Measurements from ENCODE around the gene WIPI1. TPM values are rescaled to one million over a fixed set of nuclear protein-coding genes. Genes with fewer than 3 reads are reported as not detected.

The WIPI1 gene
- total RNA-seq, 1 donor = 190 TPM

- no peaks in the 10 kb centered on the region for H4K20me1 ChIP-seq (ENCODE audit: insufficient read depth, low read length)
- H3K4me1 ChIP-seq (ENCODE audit: insufficient read depth, low read length) = peaks cover 63% of the 10 kb centered on the region
- peak overlapping the region; percentile 24 for H3K4me3 ChIP-seq (ENCODE audit: insufficient read depth, low read length)
- no peak for TF ChIP-seq CTCF (IDR thresholded peaks at IDR 0.05; ENCODE audit: extremely low read depth, low read depth, low read length)
- H3K27me3 ChIP-seq (ENCODE audit: insufficient read depth, low read length) = no peaks in the 10 kb centered on the region
- no peaks in the 10 kb centered on the region for H3K79me2 ChIP-seq (ENCODE audit: insufficient read depth, low read length)
- DNase-seq (ENCODE audit: insufficient read length, low spot score, missing footprints) = no peak
- H3K4me2 ChIP-seq (ENCODE audit: insufficient read depth, low read length) = peak overlapping the region; percentile 53
- no peak overlapping the region for H2AFZ ChIP-seq (ENCODE audit: low read length)
- H3K27ac ChIP-seq (ENCODE audit: low read depth, low read length) = peak overlapping the region; percentile 100
- no peaks in the 10 kb centered on the region for H3K36me3 ChIP-seq (ENCODE audit: insufficient read depth, low read length)
- no peaks in the 10 kb centered on the region for H3K9me3 ChIP-seq (ENCODE audit: low read depth, low read length)
These were observed 72.8 kb downstream of the WIPI1 start for GRCh38 chr17:68384471-68384870.

DNA sequence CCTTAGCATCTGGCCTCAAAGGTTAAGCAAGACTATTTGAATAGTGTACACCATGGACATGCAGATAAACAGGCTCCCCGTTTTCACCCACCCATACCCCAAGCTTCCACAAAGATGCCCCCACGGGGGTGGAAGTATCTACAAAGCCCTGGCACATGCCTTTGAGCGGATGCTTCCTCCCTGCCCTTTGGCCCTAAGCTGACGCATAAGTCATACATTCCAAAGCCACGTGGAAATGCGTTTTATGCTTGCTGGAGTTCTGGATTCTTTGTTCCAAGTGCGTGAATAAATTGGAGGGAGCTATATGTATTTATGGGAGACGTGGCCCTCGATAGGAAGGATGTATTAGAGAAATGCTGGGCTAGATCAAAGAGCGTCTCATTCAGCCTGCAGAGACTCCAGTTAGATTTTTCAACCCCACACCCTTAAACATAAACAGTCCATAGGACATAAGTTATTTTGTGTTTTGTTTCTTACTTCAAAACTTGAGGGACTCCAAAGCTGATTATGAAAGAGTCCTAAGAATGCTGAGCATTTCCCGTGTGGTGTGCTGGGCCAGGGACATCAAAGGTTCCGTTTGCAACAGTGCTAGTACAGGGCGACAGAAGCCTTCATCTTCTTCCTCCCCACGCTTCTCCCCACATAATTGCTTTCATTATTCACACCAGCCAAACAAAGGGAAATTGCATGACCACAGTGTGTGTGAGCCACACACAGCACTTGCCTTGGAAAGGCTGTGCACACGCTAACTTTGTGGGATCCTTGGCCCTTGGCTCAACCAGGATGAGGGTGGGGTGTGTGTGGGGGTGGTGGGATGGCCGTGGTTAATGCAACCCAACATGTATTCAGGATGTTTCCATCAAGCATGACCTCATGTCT, 73.6 kb downstream of the WIPI1 start:
- Histone ChIP-seq H3K4me3 (ENCODE audit: insufficient read depth, low read length) (peak overlapping the region; percentile 24), H3K27ac (ENCODE audit: low read depth, low read length) (peak overlapping the region; percentile 100), H3K4me1 (ENCODE audit: insufficient read depth, low read length) (peaks cover 71% of the 10 kb centered on the region), H2AFZ (ENCODE audit: low read length) (no peak overlapping the region), H3K4me2 (ENCODE audit: insufficient read depth, low read length) (peak overlapping the region; percentile 53), H3K27me3 (ENCODE audit: insufficient read depth, low read length) (no peaks in the 10 kb centered on the region), H3K79me2 (ENCODE audit: insufficient read depth, low read length) (no peaks in the 10 kb centered on the region), H4K20me1 (ENCODE audit: insufficient read depth, low read length) (no peaks in the 10 kb centered on the region), H3K9me3 (ENCODE audit: low read depth, low read length) (no peaks in the 10 kb centered on the region), H3K36me3 (ENCODE audit: insufficient read depth, low read length) (no peaks in the 10 kb centered on the region)
- no peak for TF ChIP-seq CTCF (IDR thresholded peaks at IDR 0.05; ENCODE audit: extremely low read depth, low read depth, low read length)
- DNase-seq (ENCODE audit: insufficient read length, low spot score, missing footprints) = peak; percentile 87

DNA sequence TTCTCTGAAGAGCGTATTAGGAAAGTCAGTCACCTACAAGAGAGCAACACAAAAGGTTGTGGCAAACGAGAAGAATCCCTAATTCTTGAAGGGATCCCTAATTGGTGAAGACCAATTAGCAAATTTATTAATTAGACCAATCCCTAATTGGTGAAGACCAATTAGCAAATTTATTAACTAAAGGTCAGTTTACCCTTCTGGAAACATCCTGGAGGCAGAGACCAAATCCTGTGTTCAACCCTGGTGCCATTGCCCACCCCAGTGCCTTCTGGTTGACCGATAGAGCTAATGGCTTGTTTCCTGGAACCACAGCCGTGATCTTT, 74.2 kb downstream of the WIPI1 start:
- Histone ChIP-seq H4K20me1 (ENCODE audit: insufficient read depth, low read length) (no peaks in the 10 kb centered on the region), H3K27me3 (ENCODE audit: insufficient read depth, low read length) (no peaks in the 10 kb centered on the region), H3K36me3 (ENCODE audit: insufficient read depth, low read length) (no peaks in the 10 kb centered on the region), H3K27ac (ENCODE audit: low read depth, low read length) (peak overlapping the region; percentile 100), H3K4me3 (ENCODE audit: insufficient read depth, low read length) (no peak overlapping the region), H3K79me2 (ENCODE audit: insufficient read depth, low read length) (no peaks in the 10 kb centered on the region), H2AFZ (ENCODE audit: low read length) (no peak overlapping the region), H3K4me1 (ENCODE audit: insufficient read depth, low read length) (peaks cover 77% of the 10 kb centered on the region), H3K9me3 (ENCODE audit: low read depth, low read length) (no peaks in the 10 kb centered on the region), H3K4me2 (ENCODE audit: insufficient read depth, low read length) (peak overlapping the region; percentile 21)
- DNase-seq (ENCODE audit: insufficient read length, low spot score, missing footprints) = no peak
- no peak for TF ChIP-seq CTCF (IDR thresholded peaks at IDR 0.05; ENCODE audit: extremely low read depth, low read depth, low read length)

GRCh38 chr17:68382582-68383085, 74.7 kb downstream of the WIPI1 start:
- Histone ChIP-seq H4K20me1 (ENCODE audit: insufficient read depth, low read length) (no peaks in the 10 kb centered on the region), H3K4me2 (ENCODE audit: insufficient read depth, low read length) (no peak overlapping the region), H3K4me3 (ENCODE audit: insufficient read depth, low read length) (no peak overlapping the region), H3K36me3 (ENCODE audit: insufficient read depth, low read length) (no peaks in the 10 kb centered on the region), H3K27me3 (ENCODE audit: insufficient read depth, low read length) (no peaks in the 10 kb centered on the region), H3K4me1 (ENCODE audit: insufficient read depth, low read length) (peaks cover 81% of the 10 kb centered on the region), H3K27ac (ENCODE audit: low read depth, low read length) (peak overlapping the region; percentile 100), H2AFZ (ENCODE audit: low read length) (no peak overlapping the region), H3K9me3 (ENCODE audit: low read depth, low read length) (no peaks in the 10 kb centered on the region), H3K79me2 (ENCODE audit: insufficient read depth, low read length) (no peaks in the 10 kb centered on the region)
- no peak for TF ChIP-seq CTCF (IDR thresholded peaks at IDR 0.05; ENCODE audit: extremely low read depth, low read depth, low read length)
- no peak for DNase-seq (ENCODE audit: insufficient read length, low spot score, missing footprints)
